ENCODE data around the gene GOLGA6D. TPM values are rescaled to one million over a fixed set of nuclear protein-coding genes. Genes with fewer than 3 reads are reported as not detected.
"Not testable (repeated sequence)": the region's sequence is repeated elsewhere in the genome, so short reads cannot be mapped to it uniquely, and the experiment has no call there.

GOLGA6D gene
- total and polyA plus RNA-seq, 2 of the 8 experiments (the other 6 are each of a cell fraction or from before 2014, with no cell fraction given): 0.27 to 0.69 TPM

DNA sequence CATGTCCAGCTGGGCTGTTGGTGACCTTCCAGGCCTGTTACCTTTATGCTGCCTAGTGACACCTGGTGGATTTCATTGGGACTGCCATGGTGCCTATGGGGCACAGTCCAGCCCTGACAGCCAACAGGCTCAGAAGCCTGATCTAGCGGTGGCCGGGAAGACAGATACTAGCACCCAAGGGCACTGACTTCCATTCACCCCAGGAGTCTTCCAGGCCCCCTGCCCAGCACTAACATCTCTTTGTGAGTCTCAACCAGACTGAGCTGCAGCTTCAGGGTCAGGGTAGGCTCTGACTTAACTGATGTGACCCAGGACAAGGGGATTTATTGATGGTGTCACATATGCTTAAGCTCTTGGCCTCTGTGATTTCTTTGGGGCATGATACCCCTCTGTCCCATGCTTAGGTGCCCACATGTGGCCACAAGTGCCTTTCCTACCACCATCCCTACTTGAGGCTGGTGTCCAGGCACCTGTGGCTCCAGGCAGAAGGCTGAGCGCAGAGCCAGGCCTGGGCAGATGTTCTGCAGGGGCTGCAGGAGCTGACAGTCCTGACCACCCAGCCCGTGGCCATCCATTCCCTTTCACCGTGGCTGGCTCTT is 8.0 kb upstream of the GOLGA6D start:
- Histone ChIP-seq H2AK5ac (ENCODE audit: low read depth, low read length) (peak overlapping the region; percentile 29; the same call in 1 of the 2 replicates), H2BK15ac (ENCODE audit: low read length) (0 out of 2 replicates have a peak overlapping the region, but pooled peaks have one; percentile 32), H2BK5ac (ENCODE audit: low read depth, low read length) (peak overlapping the region; percentile 69; the same call in 1 of the 2 replicates), H2BK12ac (ENCODE audit: low read depth, low read length) (peak overlapping the region; percentile 80; the same call in 1 of the 2 replicates), H2BK20ac (ENCODE audit: low read length) (peak overlapping the region; percentile 62; the same call in 1 of the 2 replicates)
- H3K4me3 ChIP-seq (ENCODE audit: extremely low read depth in 1 of 4, insufficient read depth in 2 of 4, low read depth in 3 of 4, low read length in 4 of 4); H3K23ac ChIP-seq (ENCODE audit: insufficient read length); H3K4me2 ChIP-seq (ENCODE audit: insufficient read depth in 1 of 2, low read depth in 2 of 2, low read length in 2 of 2); H3K4ac ChIP-seq (replicated peaks; ENCODE audit: insufficient read length, low read depth, low read length); H3K18ac ChIP-seq (ENCODE audit: extremely low read depth, low read length); H3K23me2 ChIP-seq (ENCODE audit: low read depth, low read length); H3K36me3 ChIP-seq (ENCODE audit: control insufficient read depth in 2 of 4, insufficient read depth in 4 of 4, low read length in 3 of 4); H3K4me1 ChIP-seq (replicated peaks in 1 of 4; ENCODE audit: control insufficient read depth in 3 of 4, insufficient read depth in 4 of 4, low read length in 3 of 4); H3K27me3 ChIP-seq (replicated peaks in 1 of 4; ENCODE audit: control insufficient read depth in 3 of 4, extremely low read depth in 1 of 4, insufficient read depth in 3 of 4, low read length in 3 of 4); H4K20me1 ChIP-seq (replicated peaks in 1 of 2; ENCODE audit: control insufficient read depth in 1 of 2, insufficient read depth in 2 of 2, low read length in 2 of 2); H3K14ac ChIP-seq (ENCODE audit: insufficient read length); H2BK120ac ChIP-seq (replicated peaks; ENCODE audit: low read depth, low read length); H2AFZ ChIP-seq (ENCODE audit: low read length); H4K5ac ChIP-seq (ENCODE audit: insufficient read length, low read depth, low read length); H3K79me1 ChIP-seq (ENCODE audit: low read depth, low read length); H4K8ac ChIP-seq (ENCODE audit: extremely low read depth, insufficient read depth, low read length); H3K79me2 ChIP-seq (ENCODE audit: control insufficient read depth in 1 of 2, insufficient read depth in 2 of 2, low read length in 2 of 2); H3K9ac ChIP-seq (replicated peaks in 1 of 4; ENCODE audit: extremely low read depth in 1 of 4, low read depth in 3 of 4, low read length in 3 of 4); H3K9me3 ChIP-seq (ENCODE audit: insufficient read depth in 2 of 2, low read depth in 1 of 2, low read length in 1 of 2); H4K91ac ChIP-seq (replicated peaks; ENCODE audit: insufficient read length, low read length); H3K56ac ChIP-seq (replicated peaks; ENCODE audit: insufficient read length, low read depth, low read length); H3K27ac ChIP-seq (ENCODE audit: low read depth, low read length): not testable (repeated sequence)
- FAIRE-seq (peak; percentile 79), DNase-seq (ENCODE audit: low read depth in 1 of 2, low spot score in 2 of 2) (peak in 1 of 2 experiments; percentile 100)
- ChIA-PET POLR2A (ENCODE audit: partially characterized antibody) (interaction anchor here (0.8 kb wide), 1 partner anchor 73 kb away, joined by 3 read pairs; the partner anchor contains the start of gene C15orf39), CTCF (ENCODE audit: partially characterized antibody) (interaction anchor here (0.6 to 1.5 kb wide), 17 partner anchors 25 to 1238 kb away, joined by 3 to 12 read pairs (median 3); partner anchors contain the start of gene C15orf39)
- peak; percentile 23 to 45 (median 34); a peak in 3 of 4 replicates for TF ChIP-seq CTCF (IDR thresholded peaks at IDR 0.05; ENCODE audit: control extremely low read depth in 1 of 3, insufficient read depth in 1 of 3, low read depth in 1 of 3, low read length in 3 of 3)
- TF ChIP-seq RAD21 (IDR thresholded peaks at IDR 0.05 in 1 of 2, conservative IDR thresholded peaks at IDR 0.05 in 1 of 2; ENCODE audit: low read depth in 2 of 2, low read length in 2 of 2): peak; percentile 13 to 34; a peak in 2 of 4 replicates
- WGBS, 2 experiments (ENCODE audit: extremely low coverage in 1 of 2, insufficient coverage in 1 of 2, insufficient read length in 1 of 2, insufficient replicate concordance in 2 of 2, low coverage in 1 of 2, low lambda C conversion rate in 2 of 2, missing lambda C conversion rate in 1 of 2): 83% methylated on average over 5 of the region's 5 CpGs; no CpG with 5 or more reads in 1 of the 2 experiments

Data from H1 (cell line).